ENCODE results near the gene SMAP1. TPM values are rescaled to one million over a fixed set of nuclear protein-coding genes. Genes with fewer than 3 reads are reported as not detected.

Gene SMAP1
- total RNA-seq, 1 experiment from 2014 or later: 3.5 TPM

DNA sequence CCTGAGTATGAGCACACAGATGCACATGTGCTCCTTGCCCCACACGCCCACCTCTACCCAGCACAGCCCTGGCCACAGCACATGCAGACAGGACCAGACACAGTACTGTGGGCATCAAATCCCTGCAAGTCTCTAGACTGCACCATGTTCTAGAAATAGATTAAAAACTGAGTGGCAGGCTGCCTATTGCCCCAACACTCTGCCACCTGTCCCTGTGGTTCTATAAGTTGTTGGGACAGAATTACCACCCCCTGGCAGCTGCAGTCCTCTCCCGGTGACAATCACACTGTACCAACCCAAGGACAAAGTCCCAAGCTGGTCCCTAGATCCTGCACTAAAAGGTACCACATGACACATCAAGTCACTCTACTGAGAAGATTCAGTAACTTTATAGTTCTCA is 219.0 kb downstream of the SMAP1 start:
- Histone ChIP-seq H2AFZ (ENCODE audit: low read depth, low read length, poor library complexity, severe bottlenecking) (no peak overlapping the region), H3K27ac (ENCODE audit: low read depth, low read length) (no peak overlapping the region), H3K4me3 (replicated peaks in 1 of 2; ENCODE audit: low read depth in 1 of 2, low read length in 2 of 2) (no peak overlapping the region), H3K9me2 (ENCODE audit: insufficient read depth) (no peaks in the 10 kb centered on the region), H4K20me1 (ENCODE audit: insufficient read depth) (no peaks in the 10 kb centered on the region), H3K36me3 (ENCODE audit: control insufficient read depth in 1 of 2, insufficient read depth in 2 of 2, low read length in 2 of 2) (no peaks in the 10 kb centered on the region), H3K9me3 (ENCODE audit: control insufficient read depth in 1 of 2, insufficient read depth in 1 of 2, low read depth in 1 of 2, low read length in 2 of 2) (no peaks in the 10 kb centered on the region), H3K4me1 (ENCODE audit: control insufficient read depth in 1 of 2, insufficient read depth in 2 of 2, low read length in 2 of 2) (no peaks in the 10 kb centered on the region), H3K9ac (ENCODE audit: low read length) (no peak overlapping the region), H3K27me3 (ENCODE audit: insufficient read depth, low read length) (no peaks in the 10 kb centered on the region), H3K79me2 (ENCODE audit: insufficient read depth, low read length) (no peaks in the 10 kb centered on the region), H3K4me2 (ENCODE audit: low read length) (no peak overlapping the region)
- CTCF ChIA-PET: interaction anchor here (1.0 kb wide), 1 partner anchor 15 kb away, joined by 3 read pairs; no protein-coding TSS in a partner anchor
- ATAC-seq: no peak
- no peak for DNase-seq (ENCODE audit: low read depth, low spot score)
- POLR2A ChIA-PET: no interaction called here
- TF ChIP-seq, protein P1, sequence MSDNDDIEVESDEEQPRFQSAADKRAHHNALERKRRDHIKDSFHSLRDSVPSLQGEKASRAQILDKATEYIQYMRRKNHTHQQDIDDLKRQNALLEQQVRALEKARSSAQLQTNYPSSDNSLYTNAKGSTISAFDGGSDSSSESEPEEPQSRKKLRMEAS (IDR thresholded peaks at IDR 0.05): no peak
- no peak for TF ChIP-seq YY1 (IDR thresholded peaks at IDR 0.05; ENCODE audit: extremely low read depth, insufficient replicate concordance, low read depth, low read length)
- TF ChIP-seq EZH2phosphoT487 (IDR thresholded peaks at IDR 0.05; ENCODE audit: borderline replicate concordance): no peak
- no TSS peak for BruUV-seq (replicated peaks)
- RAD21 ChIA-PET (ENCODE audit: low non-redundant PET in 1 of 2, low total read pairs in 2 of 2, uncharacterized antibody in 2 of 2, unreplicated experiment in 2 of 2): no interaction called here
- intact Hi-C loops (cut with micrococcal nuclease): no loop called here

DNA sequence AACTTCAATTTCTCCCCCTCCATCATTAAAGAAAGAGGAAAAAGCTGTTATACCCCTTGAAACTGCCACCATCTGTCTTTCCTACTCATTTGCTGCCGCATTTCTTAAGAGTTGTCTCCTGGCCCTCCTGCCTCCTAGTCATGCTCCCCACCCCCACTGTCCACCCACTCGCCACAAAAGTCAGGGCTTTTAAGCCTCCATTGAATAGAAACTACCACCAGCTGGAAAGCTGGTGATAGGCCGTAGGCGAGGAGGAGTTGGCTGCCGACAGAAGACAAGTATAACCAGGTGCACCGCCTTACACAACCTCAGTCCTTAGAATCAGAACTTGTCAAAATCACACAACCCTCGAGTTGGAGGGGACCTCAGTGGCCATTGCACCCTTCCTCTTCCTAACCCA is 221.6 kb downstream of the SMAP1 start:
- ChIA-PET RAD21 (ENCODE audit: low non-redundant PET in 1 of 2, low total read pairs in 2 of 2, uncharacterized antibody in 2 of 2, unreplicated experiment in 2 of 2) (no interaction called here), CTCF (no interaction called here), POLR2A (no interaction called here)
- Histone ChIP-seq H3K4me3 (replicated peaks in 1 of 2; ENCODE audit: low read depth in 1 of 2, low read length in 2 of 2) (no peak overlapping the region), H3K9ac (ENCODE audit: low read length) (no peak overlapping the region), H2AFZ (ENCODE audit: low read depth, low read length, poor library complexity, severe bottlenecking) (no peak overlapping the region), H3K79me2 (ENCODE audit: insufficient read depth, low read length) (no peaks in the 10 kb centered on the region), H3K36me3 (ENCODE audit: control insufficient read depth in 1 of 2, insufficient read depth in 2 of 2, low read length in 2 of 2) (no peaks in the 10 kb centered on the region), H3K9me2 (ENCODE audit: insufficient read depth) (no peaks in the 10 kb centered on the region), H3K9me3 (ENCODE audit: control insufficient read depth in 1 of 2, insufficient read depth in 1 of 2, low read depth in 1 of 2, low read length in 2 of 2) (no peaks in the 10 kb centered on the region), H3K27me3 (ENCODE audit: insufficient read depth, low read length) (peaks cover 4% of the 10 kb centered on the region), H3K4me2 (ENCODE audit: low read length) (no peak overlapping the region), H3K4me1 (ENCODE audit: control insufficient read depth in 1 of 2, insufficient read depth in 2 of 2, low read length in 2 of 2) (no peaks in the 10 kb centered on the region), H4K20me1 (ENCODE audit: insufficient read depth) (no peaks in the 10 kb centered on the region), H3K27ac (ENCODE audit: low read depth, low read length) (no peak overlapping the region)
- BruUV-seq (replicated peaks): no TSS peak
- DNase-seq (ENCODE audit: low read depth, low spot score) (no peak), ATAC-seq (no peak)
- intact Hi-C loops (cut with micrococcal nuclease): no loop called here
- TF ChIP-seq CEBPB (IDR thresholded peaks at IDR 0.05; ENCODE audit: low read depth) (no peak), ZNF274 (IDR thresholded peaks at IDR 0.05; ENCODE audit: low read depth, low read length) (no peak), SP1 (IDR thresholded peaks at IDR 0.05; ENCODE audit: low read depth) (no peak), SIN3A (IDR thresholded peaks at IDR 0.05; ENCODE audit: low read depth) (no peak), JUND (IDR thresholded peaks at IDR 0.05) (no peak), POLR2A (IDR thresholded peaks at IDR 0.05; ENCODE audit: borderline replicate concordance, extremely low read depth, insufficient read depth, insufficient read length) (no peak), EGR1 (IDR thresholded peaks at IDR 0.05; ENCODE audit: low read depth) (no peak), EZH2phosphoT487 (IDR thresholded peaks at IDR 0.05; ENCODE audit: borderline replicate concordance) (no peak), ZFX (IDR thresholded peaks at IDR 0.05) (no peak)
- TF ChIP-seq, protein P2, sequence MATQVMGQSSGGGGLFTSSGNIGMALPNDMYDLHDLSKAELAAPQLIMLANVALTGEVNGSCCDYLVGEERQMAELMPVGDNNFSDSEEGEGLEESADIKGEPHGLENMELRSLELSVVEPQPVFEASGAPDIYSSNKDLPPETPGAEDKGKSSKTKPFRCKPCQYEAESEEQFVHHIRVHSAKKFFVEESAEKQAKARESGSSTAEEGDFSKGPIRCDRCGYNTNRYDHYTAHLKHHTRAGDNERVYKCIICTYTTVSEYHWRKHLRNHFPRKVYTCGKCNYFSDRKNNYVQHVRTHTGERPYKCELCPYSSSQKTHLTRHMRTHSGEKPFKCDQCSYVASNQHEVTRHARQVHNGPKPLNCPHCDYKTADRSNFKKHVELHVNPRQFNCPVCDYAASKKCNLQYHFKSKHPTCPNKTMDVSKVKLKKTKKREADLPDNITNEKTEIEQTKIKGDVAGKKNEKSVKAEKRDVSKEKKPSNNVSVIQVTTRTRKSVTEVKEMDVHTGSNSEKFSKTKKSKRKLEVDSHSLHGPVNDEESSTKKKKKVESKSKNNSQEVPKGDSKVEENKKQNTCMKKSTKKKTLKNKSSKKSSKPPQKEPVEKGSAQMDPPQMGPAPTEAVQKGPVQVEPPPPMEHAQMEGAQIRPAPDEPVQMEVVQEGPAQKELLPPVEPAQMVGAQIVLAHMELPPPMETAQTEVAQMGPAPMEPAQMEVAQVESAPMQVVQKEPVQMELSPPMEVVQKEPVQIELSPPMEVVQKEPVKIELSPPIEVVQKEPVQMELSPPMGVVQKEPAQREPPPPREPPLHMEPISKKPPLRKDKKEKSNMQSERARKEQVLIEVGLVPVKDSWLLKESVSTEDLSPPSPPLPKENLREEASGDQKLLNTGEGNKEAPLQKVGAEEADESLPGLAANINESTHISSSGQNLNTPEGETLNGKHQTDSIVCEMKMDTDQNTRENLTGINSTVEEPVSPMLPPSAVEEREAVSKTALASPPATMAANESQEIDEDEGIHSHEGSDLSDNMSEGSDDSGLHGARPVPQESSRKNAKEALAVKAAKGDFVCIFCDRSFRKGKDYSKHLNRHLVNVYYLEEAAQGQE (IDR thresholded peaks at IDR 0.05; ENCODE audit: low read depth): no peak
- TF ChIP-seq, protein P3, sequence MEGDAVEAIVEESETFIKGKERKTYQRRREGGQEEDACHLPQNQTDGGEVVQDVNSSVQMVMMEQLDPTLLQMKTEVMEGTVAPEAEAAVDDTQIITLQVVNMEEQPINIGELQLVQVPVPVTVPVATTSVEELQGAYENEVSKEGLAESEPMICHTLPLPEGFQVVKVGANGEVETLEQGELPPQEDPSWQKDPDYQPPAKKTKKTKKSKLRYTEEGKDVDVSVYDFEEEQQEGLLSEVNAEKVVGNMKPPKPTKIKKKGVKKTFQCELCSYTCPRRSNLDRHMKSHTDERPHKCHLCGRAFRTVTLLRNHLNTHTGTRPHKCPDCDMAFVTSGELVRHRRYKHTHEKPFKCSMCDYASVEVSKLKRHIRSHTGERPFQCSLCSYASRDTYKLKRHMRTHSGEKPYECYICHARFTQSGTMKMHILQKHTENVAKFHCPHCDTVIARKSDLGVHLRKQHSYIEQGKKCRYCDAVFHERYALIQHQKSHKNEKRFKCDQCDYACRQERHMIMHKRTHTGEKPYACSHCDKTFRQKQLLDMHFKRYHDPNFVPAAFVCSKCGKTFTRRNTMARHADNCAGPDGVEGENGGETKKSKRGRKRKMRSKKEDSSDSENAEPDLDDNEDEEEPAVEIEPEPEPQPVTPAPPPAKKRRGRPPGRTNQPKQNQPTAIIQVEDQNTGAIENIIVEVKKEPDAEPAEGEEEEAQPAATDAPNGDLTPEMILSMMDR (IDR thresholded peaks at IDR 0.05 in 2 of 3, conservative IDR thresholded peaks at IDR 0.05 in 1 of 3; ENCODE audit: borderline replicate concordance in 1 of 3, insufficient read depth in 1 of 3, low read depth in 2 of 3, low read length in 2 of 3): no peak
- TF ChIP-seq, protein P4, sequence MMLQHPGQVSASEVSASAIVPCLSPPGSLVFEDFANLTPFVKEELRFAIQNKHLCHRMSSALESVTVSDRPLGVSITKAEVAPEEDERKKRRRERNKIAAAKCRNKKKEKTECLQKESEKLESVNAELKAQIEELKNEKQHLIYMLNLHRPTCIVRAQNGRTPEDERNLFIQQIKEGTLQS (IDR thresholded peaks at IDR 0.05): no peak
- TF ChIP-seq, protein P1 (IDR thresholded peaks at IDR 0.05): no peak
